Hepatocyte (in vitro differentiated cells): ENCODE measurements around the gene HIVEP2. TPM values are rescaled to one million over a fixed set of nuclear protein-coding genes. Genes with fewer than 3 reads are reported as not detected.

ENCODE experiments used
- DNase-seq: peaks from one replicate; pipeline ENCODE4 v3.0.0-alpha.2; 2016; ENCODE audit warnings: low spot score
- H2AFZ ChIP-seq: fragments of 200-600 bp; sonication (generic); 2 replicates; pipeline ENCODE4 v1.6.0; 2016; ENCODE audit warnings: antibody characterized with exemption, mild to moderate bottlenecking
- H3K27ac ChIP-seq: fragments of 200-600 bp; sonication (generic); 2 replicates; pipeline ENCODE4 v1.5.1; 2016; ENCODE audit warnings: mild to moderate bottlenecking
- H3K27me3 ChIP-seq: fragments of 200-600 bp; sonication (generic); 2 replicates; pipeline ENCODE4 v1.6.1; 2016
- H3K36me3 ChIP-seq: fragments of 200-600 bp; sonication (generic); replicated peaks from 2 replicates; pipeline ENCODE4 v1.5.1; 2016; ENCODE audit warnings: low read depth; ENCODE audit not compliant: insufficient read depth
- H3K4me1 ChIP-seq: fragments of 200-600 bp; sonication (generic); 2 replicates; pipeline ENCODE4 v1.5.1; 2016; ENCODE audit warnings: mild to moderate bottlenecking, moderate library complexity; ENCODE audit not compliant: insufficient read depth
- H3K4me2 ChIP-seq: fragments of 200-600 bp; sonication (generic); 2 replicates; pipeline ENCODE4 v1.6.0; 2016
- H3K4me3 ChIP-seq: fragments of 200-600 bp; sonication (generic); 2 replicates; pipeline ENCODE4 v1.5.1; 2016; ENCODE audit warnings: mild to moderate bottlenecking
- H3K79me2 ChIP-seq: fragments of 200-600 bp; sonication (generic); 2 replicates; pipeline ENCODE4 v1.6.0; 2017; ENCODE audit warnings: mild to moderate bottlenecking
- H3K9me2 ChIP-seq: fragments of 200-600 bp; sonication (generic); replicated peaks from 2 replicates; pipeline ENCODE4 v1.6.0; 2017; ENCODE audit warnings: mild to moderate bottlenecking; ENCODE audit not compliant: insufficient read depth
- H3K9me3 ChIP-seq: fragments of 200-600 bp; sonication (generic); 2 replicates; pipeline ENCODE4 v1.5.1; 2016; ENCODE audit warnings: low read depth, mild to moderate bottlenecking
- H4K20me1 ChIP-seq: fragments of 200-600 bp; sonication (generic); 2 replicates; pipeline ENCODE4 v1.6.0; 2016; ENCODE audit warnings: mild to moderate bottlenecking; ENCODE audit not compliant: insufficient read depth, poor library complexity, severe bottlenecking
- CTCF ChIP-seq: fragments of 200-600 bp; sonication (generic); IDR thresholded peaks from 2 replicates; pipeline ENCODE4 v1.5.1; 2016; ENCODE audit warnings: antibody characterized with exemption, mild to moderate bottlenecking; ENCODE audit not compliant: poor library complexity
- EZH2 ChIP-seq: fragments of 200-600 bp; sonication (generic); IDR thresholded peaks from 2 replicates; pipeline ENCODE4 v1.6.1; 2016; ENCODE audit warnings: antibody characterized with exemption, mild to moderate bottlenecking, borderline replicate concordance
- EZH2phosphoT487 ChIP-seq: fragments of 200-600 bp; sonication (generic); IDR thresholded peaks from one replicate; pipeline ENCODE4 v1.6.1; 2018; ENCODE audit warnings: antibody characterized with exemption, mild to moderate bottlenecking, low read depth, moderate library complexity; ENCODE audit not compliant: unreplicated experiment, severe bottlenecking
- WGBS: methylation state at CpG from one replicate; pipeline ENCODE4 v1.1.6; 2016; ENCODE audit warnings: low lambda C conversion rate; ENCODE audit errors: missing lambda C conversion rate; 5-methylcytosine and 5-hydroxymethylcytosine counted together
- polyA plus RNA-seq: library from polyadenylated mRNA; unstranded; fragments of >200 nt; fragmentation: Nextera tagmentation; extraction: Ambion mirVana; gene quantifications from 2 replicates; pipeline ENCODE4 v1.2.1, GENCODE V29; 2016
- total RNA-seq: library from RNA; depleted of rRNA; stranded (reverse); fragments of >200 nt; gene quantifications from 2 replicates; pipeline ENCODE4 v1.2.3, GENCODE V29; 2014

The HIVEP2 gene
- total and polyA plus RNA-seq, 2 experiments from 2014 or later = 3.3 to 9.4 TPM

- Histone ChIP-seq H3K9me3 (no peaks in the 10 kb centered on the region), H3K27ac (peak overlapping the region; percentile 53), H4K20me1 (no peaks in the 10 kb centered on the region), H3K9me2 (no peaks in the 10 kb centered on the region), H3K79me2 (peaks cover 13% of the 10 kb centered on the region), H3K4me3 (no peak overlapping the region), H3K4me1 (peaks cover 15% of the 10 kb centered on the region), H3K27me3 (no peaks in the 10 kb centered on the region), H3K4me2 (peak overlapping the region; percentile 36), H2AFZ (no peak overlapping the region), H3K36me3 (no peaks in the 10 kb centered on the region)
- WGBS = 80% methylated on average over 7 of the region's 7 CpGs
- DNase-seq = no peak
- TF ChIP-seq EZH2 = no peak
- TF ChIP-seq CTCF = no peak
- TF ChIP-seq EZH2phosphoT487 = no peak
Observed at GRCh38 chr6:142838821-142839685, 105.9 kb downstream of the HIVEP2 start.

- TF ChIP-seq CTCF (no peak), EZH2phosphoT487 (no peak), EZH2 (no peak)
- Histone ChIP-seq H3K4me2 (no peak overlapping the region), H3K4me1 (peaks cover 15% of the 10 kb centered on the region), H2AFZ (no peak overlapping the region), H3K27me3 (no peaks in the 10 kb centered on the region), H4K20me1 (no peaks in the 10 kb centered on the region), H3K4me3 (no peak overlapping the region), H3K9me2 (no peaks in the 10 kb centered on the region), H3K9me3 (no peaks in the 10 kb centered on the region), H3K27ac (no peak overlapping the region), H3K79me2 (peaks cover 9% of the 10 kb centered on the region), H3K36me3 (no peaks in the 10 kb centered on the region)
- no peak for DNase-seq
- WGBS = 97% methylated on average over 3 of the region's 3 CpGs
Observed at GRCh38 chr6:142835787-142836535, 109.0 kb downstream of the HIVEP2 start.

GRCh38 chr6:142834853-142835252, 110.1 kb downstream of the HIVEP2 start:
- TF ChIP-seq CTCF = no peak
- TF ChIP-seq EZH2 = no peak
- TF ChIP-seq EZH2phosphoT487 = no peak
- Histone ChIP-seq H2AFZ (no peak overlapping the region), H4K20me1 (no peaks in the 10 kb centered on the region), H3K9me3 (no peaks in the 10 kb centered on the region), H3K4me2 (no peak overlapping the region), H3K27ac (no peak overlapping the region), H3K79me2 (peaks cover 9% of the 10 kb centered on the region), H3K36me3 (no peaks in the 10 kb centered on the region), H3K4me1 (peaks cover 14% of the 10 kb centered on the region), H3K9me2 (no peaks in the 10 kb centered on the region), H3K4me3 (no peak overlapping the region), H3K27me3 (no peaks in the 10 kb centered on the region)
- WGBS = 95% methylated on average over 3 of the region's 3 CpGs
- no peak for DNase-seq
